Tibial artery (tissue), 4 donors: ENCODE measurements around the gene ALX4.

Experiments
- DNase-seq, 2 donors: peaks; one replicate each; pipeline ENCODE4 v3.0.0-alpha.2; 2019
- H3K27ac ChIP-seq, 2 donors: fragments of 200-600 bp; sonication (generic) in 1 of 2; 1 replicate in 1 of 2; 2 replicates in 1 of 2; pipeline ENCODE4 v1.5.1; 2018 to 2019; ENCODE audit warnings: mild to moderate bottlenecking in 1 of 2
- H3K27me3 ChIP-seq, 2 donors: fragments of 200-600 bp; sonication (generic) in 1 of 2; one replicate each; pipeline versions ENCODE4 v1.5.1 to v1.6.0; 2016 to 2019
- H3K36me3 ChIP-seq, 3 donors: fragments of 200-600 bp; sonication (generic) in 2 of 3; one replicate each; pipeline ENCODE4 v1.5.1; 2016 to 2019; ENCODE audit warnings: mild to moderate bottlenecking in 2 of 3
- H3K4me1 ChIP-seq, 4 donors: fragments of 200-600 bp; sonication (generic) in 2 of 4; 1 replicate in 3 of 4; 2 replicates in 1 of 4; pipeline ENCODE4 v1.5.1; 2016 to 2019
- H3K4me3 ChIP-seq, 2 donors: fragments of 200-600 bp; sonication (generic) in 1 of 2; 1 replicate in 1 of 2; 2 replicates in 1 of 2; pipeline ENCODE4 v1.5.1; 2018 to 2019; ENCODE audit warnings: mild to moderate bottlenecking in 2 of 2
- H3K9me3 ChIP-seq, 3 donors: fragments of 200-600 bp; sonication (generic) in 1 of 3; one replicate each; pipeline ENCODE4 v1.5.1; 2016 to 2019
- CTCF ChIP-seq, 2 experiments: fragments of 200-600 bp in 1 of 2; fragments of 450-650 bp in 1 of 2; IDR thresholded peaks; one replicate each; pipeline ENCODE4 v1.5.1; 2017 to 2019; ENCODE audit warnings: antibody characterized with exemption in 2 of 2, mild to moderate bottlenecking in 1 of 2, moderate library complexity in 1 of 2
- intact Hi-C: fragments of 100-400 bp; cut with DNase I; formaldehyde crosslinking; loops from one replicate; pipeline ENCODE4 v1.15.0; 2023; ENCODE audit warnings: low total_unique reads

Gene ALX4

GRCh38 chr11:44268614-44269080 is 41.3 kb downstream of the ALX4 start:
- Histone ChIP-seq H3K9me3 (no peaks in the 10 kb centered on the region), H3K4me3 (no peak overlapping the region), H3K27me3 (peaks cover 0 to 3% of the 10 kb centered on the region in 2 donors), H3K27ac (no peak overlapping the region), H3K36me3 (no peaks in the 10 kb centered on the region), H3K4me1 (no peaks in the 10 kb centered on the region)
- intact Hi-C loops, result no loop called here
- peak in 1 of 2 donors; percentile 32 for DNase-seq
- TF ChIP-seq CTCF (IDR thresholded peaks at IDR 0.05), result no peak

- no peaks in the 10 kb centered on the region for H3K9me3 ChIP-seq
- no peak overlapping the region for H3K4me3 ChIP-seq
- H3K36me3 ChIP-seq, result no peaks in the 10 kb centered on the region
- peak; percentile 0 to 58 for DNase-seq
- no peak for TF ChIP-seq CTCF (IDR thresholded peaks at IDR 0.05)
- H3K27ac ChIP-seq, result no peak overlapping the region
- intact Hi-C loops, result no loop called here
- peaks cover 0 to 3% of the 10 kb centered on the region in 2 donors for H3K27me3 ChIP-seq
- H3K4me1 ChIP-seq, result no peaks in the 10 kb centered on the region
These were observed 42.0 kb downstream of the ALX4 start for GRCh38 chr11:44267750-44268613.

GRCh38 chr11:44267006-44267749 is 42.8 kb downstream of the ALX4 start:
- TF ChIP-seq CTCF (IDR thresholded peaks at IDR 0.05), result no peak
- peak; percentile 4 to 57 for DNase-seq
- no peaks in the 10 kb centered on the region for H3K9me3 ChIP-seq
- H3K27ac ChIP-seq, result no peak overlapping the region
- peaks cover 0 to 3% of the 10 kb centered on the region in 2 donors for H3K27me3 ChIP-seq
- H3K4me1 ChIP-seq, result no peaks in the 10 kb centered on the region
- intact Hi-C loops, result no loop called here
- H3K36me3 ChIP-seq, result no peaks in the 10 kb centered on the region
- no peak overlapping the region for H3K4me3 ChIP-seq

- no peaks in the 10 kb centered on the region for H3K4me1 ChIP-seq
- TF ChIP-seq CTCF (IDR thresholded peaks at IDR 0.05), result no peak
- H3K27ac ChIP-seq, result no peak overlapping the region
- no peak overlapping the region for H3K4me3 ChIP-seq
- no peaks in the 10 kb centered on the region for H3K36me3 ChIP-seq
- intact Hi-C loops, result no loop called here
- no peaks in the 10 kb centered on the region for H3K9me3 ChIP-seq
- peak; percentile 15 to 54 for DNase-seq
- H3K27me3 ChIP-seq, result peaks cover 0 to 3% of the 10 kb centered on the region in 2 donors
These were observed 43.7 kb downstream of the ALX4 start for GRCh38 chr11:44266056-44266780.

GRCh38 chr11:44264761-44265160 is 45.2 kb downstream of the ALX4 start:
- no peak for TF ChIP-seq CTCF (IDR thresholded peaks at IDR 0.05)
- Histone ChIP-seq H3K27ac (no peak overlapping the region), H3K9me3 (no peaks in the 10 kb centered on the region), H3K27me3 (no peaks in the 10 kb centered on the region), H3K36me3 (no peaks in the 10 kb centered on the region), H3K4me3 (no peak overlapping the region), H3K4me1 (no peaks in the 10 kb centered on the region)
- DNase-seq, result peak in 1 of 2 donors; percentile 62
- intact Hi-C loops, result no loop called here
